Prostate gland (tissue), 2 donors: Measurements from ENCODE around the gene IL2RG. TPM values are rescaled to one million over a fixed set of nuclear protein-coding genes. Genes with fewer than 3 reads are reported as not detected.
A peak's percentile ranks its signal among the peaks of the same experiment; 100 is the strongest.

Source experiments
- DNase-seq: peaks from one replicate; pipeline ENCODE4 v3.0.0-alpha.2; 2019; ENCODE audit warnings: low spot score
- H3K27ac ChIP-seq, 2 donors: fragments of 200-600 bp; sonication (generic); 2 replicates each; pipeline ENCODE4 v1.5.1; 2017 to 2019
- H3K27me3 ChIP-seq: fragments of 200-600 bp; sonication (generic); replicated peaks from 2 replicates; pipeline ENCODE4 v1.5.1; 2019; ENCODE audit not compliant: insufficient read depth
- H3K36me3 ChIP-seq, 2 donors: fragments of 200-600 bp; sonication (generic); 1 replicate in 1 of 2; 2 replicates in 1 of 2; pipeline versions ENCODE4 v1.5.1 to v1.8.1; 2017 to 2019
- H3K4me1 ChIP-seq: fragments of 200-600 bp; sonication (generic); replicated peaks from 2 replicates; pipeline ENCODE4 v1.5.1; 2019
- H3K4me3 ChIP-seq, 2 donors: fragments of 200-600 bp; sonication (generic); 2 replicates each; pipeline ENCODE4 v1.5.1; 2017 to 2019
- H3K9me3 ChIP-seq: fragments of 200-600 bp; sonication (generic); 2 replicates; pipeline ENCODE4 v1.5.1; 2017
- POLR2A ChIP-seq: fragments of 450-650 bp; IDR thresholded peaks from one replicate; pipeline ENCODE4 v1.6.1; 2016; ENCODE audit warnings: antibody characterized with exemption, mild to moderate bottlenecking
- POLR2AphosphoS5 ChIP-seq: sonication (generic); formaldehyde crosslinking; IDR thresholded peaks from one replicate; pipeline ENCODE4 v1.6.1; 2017; ENCODE audit warnings: antibody characterized with exemption
- WGBS: methylation state at CpG from one replicate; pipeline ENCODE4 v1.1.5; 2018; 5-methylcytosine and 5-hydroxymethylcytosine counted together
- intact Hi-C: fragments of 100-400 bp; cut with DNase I; formaldehyde crosslinking; loops from one replicate; pipeline ENCODE4 v1.14.2; 2022
- small RNA-seq, 2 donors: library from RNA; depleted of rRNA; stranded (forward); fragments of <200 nt; gene quantifications; one replicate each; pipeline ENCODE3, GENCODE V24; 2016
- total RNA-seq, 2 donors: library from RNA; depleted of rRNA; stranded (reverse); fragments of >200 nt; gene quantifications; one replicate each; pipeline ENCODE4 v1.1.0, GENCODE V29; 2016
- TF ChIP-seq, protein P1 (sequence below), 4 experiments: fragments of 200-600 bp in 2 of 4; fragments of 450-650 bp in 2 of 4; sonication (generic) in 2 of 4; IDR thresholded peaks; 1 replicate in 3 of 4; 2 replicates in 1 of 4; pipeline ENCODE4 v1.5.1; 2016 to 2019; ENCODE audit warnings: antibody characterized with exemption in 4 of 4, mild to moderate bottlenecking in 2 of 4, moderate library complexity in 2 of 4

Gene IL2RG
- total RNA-seq, 2 donors from 2014 or later: 0.73 to 2.8 TPM

- peak overlapping the region; percentile 79 to 86 for H3K27ac ChIP-seq
- H3K4me1 ChIP-seq: no peaks in the 10 kb centered on the region
- no peaks in the 10 kb centered on the region for H3K27me3 ChIP-seq
- no peaks in the 10 kb centered on the region for H3K9me3 ChIP-seq
- TF ChIP-seq POLR2A (no peak), POLR2AphosphoS5 (no peak)
- TF ChIP-seq, protein P1, sequence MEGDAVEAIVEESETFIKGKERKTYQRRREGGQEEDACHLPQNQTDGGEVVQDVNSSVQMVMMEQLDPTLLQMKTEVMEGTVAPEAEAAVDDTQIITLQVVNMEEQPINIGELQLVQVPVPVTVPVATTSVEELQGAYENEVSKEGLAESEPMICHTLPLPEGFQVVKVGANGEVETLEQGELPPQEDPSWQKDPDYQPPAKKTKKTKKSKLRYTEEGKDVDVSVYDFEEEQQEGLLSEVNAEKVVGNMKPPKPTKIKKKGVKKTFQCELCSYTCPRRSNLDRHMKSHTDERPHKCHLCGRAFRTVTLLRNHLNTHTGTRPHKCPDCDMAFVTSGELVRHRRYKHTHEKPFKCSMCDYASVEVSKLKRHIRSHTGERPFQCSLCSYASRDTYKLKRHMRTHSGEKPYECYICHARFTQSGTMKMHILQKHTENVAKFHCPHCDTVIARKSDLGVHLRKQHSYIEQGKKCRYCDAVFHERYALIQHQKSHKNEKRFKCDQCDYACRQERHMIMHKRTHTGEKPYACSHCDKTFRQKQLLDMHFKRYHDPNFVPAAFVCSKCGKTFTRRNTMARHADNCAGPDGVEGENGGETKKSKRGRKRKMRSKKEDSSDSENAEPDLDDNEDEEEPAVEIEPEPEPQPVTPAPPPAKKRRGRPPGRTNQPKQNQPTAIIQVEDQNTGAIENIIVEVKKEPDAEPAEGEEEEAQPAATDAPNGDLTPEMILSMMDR (IDR thresholded peaks at IDR 0.05): no peak
- DNase-seq: no peak
- H3K36me3 ChIP-seq: no peaks in the 10 kb centered on the region
- peak overlapping the region; percentile 44 to 52 for H3K4me3 ChIP-seq
- intact Hi-C loops: no loop called here
- 0% methylated on average over 10 of the region's 10 CpGs for WGBS
Observed at GRCh38 chrX:71067712-71068043, 43.7 kb downstream of the IL2RG start.

GRCh38 chrX:71067089-71067488, 44.3 kb downstream of the IL2RG start:
- TF ChIP-seq, protein P1 (IDR thresholded peaks at IDR 0.05): no peak
- TF ChIP-seq POLR2A (no peak), POLR2AphosphoS5 (no peak)
- H3K4me1 ChIP-seq: no peaks in the 10 kb centered on the region
- H3K27ac ChIP-seq: peak overlapping the region; percentile 79 to 86
- H3K4me3 ChIP-seq: peak overlapping the region; percentile 44 to 52
- WGBS: 5% methylated on average over 2 of the region's 2 CpGs
- no peaks in the 10 kb centered on the region for H3K9me3 ChIP-seq
- DNase-seq: no peak
- H3K36me3 ChIP-seq: no peaks in the 10 kb centered on the region
- intact Hi-C loops: no loop called here
- H3K27me3 ChIP-seq: no peaks in the 10 kb centered on the region

DNA sequence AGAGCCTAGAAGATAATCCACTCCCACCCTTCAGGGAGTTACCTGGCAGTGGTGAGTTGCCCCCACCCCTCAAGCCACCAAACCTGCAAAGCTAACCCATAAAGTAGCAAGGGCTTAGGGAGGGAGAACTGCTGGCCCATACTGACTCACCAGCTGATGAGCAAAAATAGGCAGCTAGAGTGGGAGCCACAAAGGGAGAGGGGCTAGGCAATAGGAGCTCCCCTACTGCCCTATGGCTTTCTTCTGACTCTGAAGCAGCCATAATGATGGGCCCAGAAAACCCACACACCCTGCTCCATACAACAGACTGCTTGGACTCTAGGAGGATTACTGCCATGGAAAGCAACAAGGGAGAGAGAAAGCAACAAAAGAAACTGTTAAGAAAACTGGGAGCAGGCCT, 51.2 kb downstream of the IL2RG start:
- Histone ChIP-seq H3K36me3 (no peaks in the 10 kb centered on the region), H3K27me3 (no peaks in the 10 kb centered on the region), H3K9me3 (no peaks in the 10 kb centered on the region), H3K4me1 (no peaks in the 10 kb centered on the region), H3K27ac (no peak overlapping the region), H3K4me3 (no peak overlapping the region)
- TF ChIP-seq, protein P1 (IDR thresholded peaks at IDR 0.05): no peak
- TF ChIP-seq POLR2AphosphoS5 (no peak), POLR2A (no peak)
- intact Hi-C loops: no loop called here
- no peak for DNase-seq

- TF ChIP-seq, protein P1 (IDR thresholded peaks at IDR 0.05): no peak
- TF ChIP-seq POLR2A (no peak), POLR2AphosphoS5 (no peak)
- Histone ChIP-seq H3K36me3 (no peaks in the 10 kb centered on the region), H3K27ac (no peak overlapping the region), H3K9me3 (no peaks in the 10 kb centered on the region), H3K27me3 (no peaks in the 10 kb centered on the region), H3K4me3 (no peak overlapping the region), H3K4me1 (no peaks in the 10 kb centered on the region)
- intact Hi-C loops: no loop called here
- WGBS: 81% methylated on average over 3 of the region's 3 CpGs
- DNase-seq: no peak
Observed at GRCh38 chrX:71057848-71058530, 53.4 kb downstream of the IL2RG start.

Small RNAs within 50 kb of the gene (small RNA-seq; reads per million reads assigned to genes)
- 0 reads per million in 2 donors for gene CXorf65

Other genes with a start within 250 kb of the IL2RG start
- 1 to 10 TPM in 1 of 2 donors, not detected in 1; 2.6 TPM for gene TEX11, start 202.9 kb downstream of the IL2RG start, total RNA-seq
- gene SLC7A3, start 180.5 kb downstream of the IL2RG start, total RNA-seq: 1 to 10 TPM; 2.2 to 7.6 TPM
- 10 to 100 TPM; 54.5 to 65.5 TPM for gene SNX12, start 43.2 kb downstream of the IL2RG start, total RNA-seq
- gene FOXO4, start 15.7 kb downstream of the IL2RG start, total RNA-seq: 10 to 100 TPM; 40.4 to 74.0 TPM
- gene CXorf65, start 4.8 kb downstream of the IL2RG start, total RNA-seq: not detected
- gene MED12, start 7.0 kb upstream of the IL2RG start, total RNA-seq: 10 to 100 TPM; 29.4 to 82.3 TPM
- 1 to 10 TPM; 1.4 to 9.4 TPM for gene NLGN3, start 33.3 kb upstream of the IL2RG start, total RNA-seq
- 10 to 100 TPM; 28.3 to 57.6 TPM for gene GJB1, start 111.6 kb upstream of the IL2RG start, total RNA-seq
- gene ZMYM3, start 142.6 kb upstream of the IL2RG start, total RNA-seq: 10 to 100 TPM; 23.2 to 71.6 TPM
- 100 to 1,000 TPM; 266 to 287 TPM for gene NONO, start 172.1 kb upstream of the IL2RG start, total RNA-seq
- 1 to 10 TPM in 1 of 2 donors, under 1 TPM in 1; 0.77 to 6.5 TPM for gene ITGB1BP2, start 190.2 kb upstream of the IL2RG start, total RNA-seq